H1 (cell line): ENCODE data around the gene CD4.

Source experiments
- CTCF ChIP-seq, 3 experiments: IDR thresholded peaks; 1 replicate in 2 of 3; 2 replicates in 1 of 3; pipeline versions ENCODE4 v1.5.1 to v1.6.1; 2011; ENCODE audit warnings: low read length in 3 of 3, mild to moderate bottlenecking in 3 of 3, inconsistent platforms in 2 of 3, low read depth in 1 of 3, moderate library complexity in 1 of 3; ENCODE audit not compliant: insufficient read depth in 1 of 3; ENCODE audit errors: control extremely low read depth in 1 of 3
- EGR1 ChIP-seq: IDR thresholded peaks from 2 replicates; pipeline ENCODE4 v1.6.1; 2011; ENCODE audit warnings: low read depth, low read length, borderline replicate concordance
- EZH2 ChIP-seq: fragments of 200-600 bp; sonication (generic); IDR thresholded peaks from 2 replicates; pipeline ENCODE4 v1.7.1; 2012; ENCODE audit warnings: low read depth, mild to moderate bottlenecking, moderate library complexity, low read length, inconsistent platforms; ENCODE audit not compliant: severe bottlenecking
- POLR2AphosphoS5 ChIP-seq: IDR thresholded peaks from 2 replicates; pipeline ENCODE4 v1.6.1; 2011; ENCODE audit warnings: low read depth, low read length
- SUZ12 ChIP-seq: fragments of 200-600 bp; sonication (generic); IDR thresholded peaks from 2 replicates; pipeline ENCODE4 v1.6.1; 2012; ENCODE audit warnings: mild to moderate bottlenecking, inconsistent platforms, low read length, moderate library complexity, mixed read lengths

DNA sequence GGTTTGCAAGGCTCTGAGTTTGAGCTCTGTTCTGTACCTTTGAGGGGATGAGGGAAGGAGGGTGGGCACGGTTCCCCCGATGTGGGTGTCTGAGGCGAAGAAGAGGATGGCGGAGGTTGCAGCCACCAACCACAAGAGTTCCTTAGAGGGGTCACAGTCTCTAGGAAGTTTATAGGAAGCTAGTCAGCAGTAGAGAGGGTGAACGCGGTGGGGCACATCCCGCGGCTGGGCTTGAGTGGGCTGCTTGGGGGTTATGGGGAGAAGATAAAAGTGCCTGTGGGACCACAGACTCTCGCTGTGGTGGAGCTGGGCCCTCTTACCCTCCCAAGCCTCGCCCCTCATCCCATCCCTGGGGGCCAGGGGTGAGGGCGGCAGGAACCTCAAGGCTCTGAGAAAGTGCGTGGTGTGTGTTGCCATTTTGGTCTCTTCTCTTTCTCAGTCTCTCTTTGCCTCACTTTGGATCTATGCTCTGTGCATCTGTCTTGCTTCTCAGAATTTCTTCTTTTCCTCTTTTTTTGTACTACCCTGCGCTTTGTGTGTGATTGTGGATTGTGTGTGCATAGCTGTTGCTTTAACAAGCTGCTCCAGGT, 2.7 kb downstream of the CD4 start:
- TF ChIP-seq CTCF (IDR thresholded peaks at IDR 0.05; ENCODE audit: control extremely low read depth in 1 of 3, insufficient read depth in 1 of 3, low read depth in 1 of 3, low read length in 3 of 3) (no peak), POLR2AphosphoS5 (no peak), EZH2 (no peak), SUZ12 (no peak), EGR1 (no peak)
